HG02571 (cell line): Measurements from ENCODE around the gene ATXN3.

Experiments used
- ATAC-seq: cut with Tn5 transposase; IDR thresholded peaks from one replicate; pipeline ENCODE4 v1.9.1; 2021; ENCODE audit warnings: mild to moderate bottlenecking, moderate library complexity; ENCODE audit not compliant: unreplicated experiment

Gene ATXN3

DNA sequence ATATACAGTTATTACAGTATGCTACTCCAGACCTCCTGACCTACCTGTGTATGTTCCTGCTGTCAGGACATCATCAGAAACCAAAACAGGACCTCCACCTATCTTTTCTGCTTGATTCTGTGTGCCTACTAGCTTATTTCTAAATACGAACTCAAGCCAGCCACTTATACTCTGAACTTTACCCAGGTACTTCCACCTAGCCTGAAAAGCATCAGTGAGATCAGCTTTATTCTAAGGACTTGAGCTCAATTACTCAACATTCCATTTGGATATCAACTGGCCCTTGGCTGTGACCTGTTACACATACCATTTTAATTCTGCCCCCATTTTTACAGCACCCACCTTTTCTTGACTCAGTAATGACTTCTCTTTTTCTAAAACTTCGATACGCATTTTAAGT lies 95.7 kb downstream of the ATXN3 start:
- no peak for ATAC-seq

DNA sequence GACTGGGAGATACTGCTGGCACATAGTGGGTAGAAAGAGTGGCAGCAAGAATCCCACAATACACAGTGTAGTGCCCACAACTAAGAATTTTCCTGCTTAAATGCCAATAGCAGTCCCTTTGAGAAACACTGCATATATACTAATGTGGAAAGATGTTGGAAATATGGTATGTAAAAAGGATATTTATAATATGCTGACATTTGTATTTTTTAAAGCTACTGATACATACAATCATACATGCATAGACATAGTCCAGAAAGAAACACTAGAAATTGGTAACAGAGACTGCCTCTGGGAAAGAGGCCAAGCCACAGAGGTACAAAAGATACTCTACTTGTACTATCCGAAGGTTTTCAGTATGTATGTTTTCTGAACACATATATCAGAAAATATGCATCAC lies 96.8 kb downstream of the ATXN3 start:
- no peak for ATAC-seq
